Thyroid gland (tissue), 4 donors: ENCODE data around the gene CDH4.

Experiments
- CTCF ChIP-seq, 6 experiments: fragments of 200-600 bp in 3 of 6; fragments of 450-650 bp in 3 of 6; sonication (generic) in 3 of 6; IDR thresholded peaks; one replicate each; pipeline ENCODE4 v1.5.1; 2016 to 2019; ENCODE audit warnings: antibody characterized with exemption in 6 of 6, mild to moderate bottlenecking in 2 of 6, inconsistent platforms in 1 of 6, moderate library complexity in 1 of 6
- POLR2A ChIP-seq, 2 donors: fragments of 450-650 bp; IDR thresholded peaks; one replicate each; pipeline ENCODE4 v1.6.1; 2017; ENCODE audit warnings: antibody characterized with exemption in 2 of 2, mild to moderate bottlenecking in 2 of 2, moderate library complexity in 1 of 2

- TF ChIP-seq CTCF (IDR thresholded peaks at IDR 0.05) (no peak), POLR2A (IDR thresholded peaks at IDR 0.05) (no peak)
These were observed 28.3 kb downstream of the CDH4 start for GRCh38 chr20:61280217-61280980.
